K562 (cell line): ENCODE data around the gene MED20. TPM values are rescaled to one million over a fixed set of nuclear protein-coding genes. Genes with fewer than 3 reads are reported as not detected.

ENCODE experiments used
- BCL6 ChIP-seq: fragments of 250-450 bp; sonication (Bioruptor Pico); IDR thresholded peaks from 2 replicates; pipeline ENCODE4 v1.4.0; 2020
- CCNT2 ChIP-seq: IDR thresholded peaks from 2 replicates; pipeline ENCODE4 v1.6.1; 2011; ENCODE audit warnings: borderline replicate concordance, low read depth, mild to moderate bottlenecking, moderate library complexity, mixed read lengths, low read length; ENCODE audit not compliant: insufficient read length; ENCODE audit errors: extremely low read depth
- HEY1 ChIP-seq: fragments of 250-450 bp; sonication (Bioruptor Pico); IDR thresholded peaks from 2 replicates; pipeline ENCODE4 v1.5.0; 2020; ENCODE audit warnings: mild to moderate bottlenecking, moderate library complexity, borderline replicate concordance
- LCOR ChIP-seq: sonication (generic); formaldehyde crosslinking; IDR thresholded peaks from 2 replicates; pipeline ENCODE4 v1.8.0; 2022; ENCODE audit warnings: mild to moderate bottlenecking, missing genetic modification reagents
- MAZ ChIP-seq, 2 experiments: fragments of 450-650 bp in 1 of 2; sonication (generic) in 1 of 2; formaldehyde crosslinking; IDR thresholded peaks in 1 of 2; conservative IDR thresholded peaks in 1 of 2; 2 replicates each; pipeline versions ENCODE4 v1.4.0 to v1.5.0; 2020; ENCODE audit warnings: mild to moderate bottlenecking in 1 of 2, missing genetic modification reagents in 1 of 2
- MCM3 ChIP-seq: fragments of 450-650 bp; IDR thresholded peaks from 2 replicates; pipeline ENCODE4 v1.6.1; 2016
- MTF1 ChIP-seq: fragments of 250-450 bp; sonication (Bioruptor Pico); IDR thresholded peaks from 2 replicates; pipeline ENCODE4 v1.9.0; 2021; ENCODE audit warnings: moderate library complexity, mild to moderate bottlenecking, inconsistent platforms, borderline replicate concordance
- MXI1 ChIP-seq: IDR thresholded peaks from 2 replicates; pipeline ENCODE4 v1.6.1; 2011; ENCODE audit warnings: low read depth, mild to moderate bottlenecking, improper control_type of control experiment, low read length
- NUFIP1 ChIP-seq: fragments of 450-650 bp; IDR thresholded peaks from 2 replicates; pipeline ENCODE4 v1.6.1; 2018; ENCODE audit not compliant: partially characterized antibody
- POLR3A ChIP-seq: IDR thresholded peaks from 2 replicates; pipeline ENCODE4 v1.6.1; 2011; ENCODE audit warnings: borderline replicate concordance, mild to moderate bottlenecking, moderate library complexity; ENCODE audit not compliant: insufficient read length, insufficient read depth; ENCODE audit errors: extremely low read depth
- RBM39 ChIP-seq: fragments of 200-400 bp; formaldehyde crosslinking; optimal IDR thresholded peaks from 2 replicates; pipeline ENCODE3; 2018; ENCODE audit warnings: low read depth, low read length
- SMAD3 ChIP-seq: fragments of 450-650 bp; formaldehyde crosslinking; conservative IDR thresholded peaks from 2 replicates; pipeline ENCODE4 v1.4.0; 2020; ENCODE audit warnings: mild to moderate bottlenecking
- TARDBP ChIP-seq: fragments of 450-650 bp; IDR thresholded peaks from 2 replicates; pipeline ENCODE4 v1.6.1; 2016
- TSC22D4 ChIP-seq: fragments of 450-650 bp; IDR thresholded peaks from 2 replicates; pipeline ENCODE4 v1.6.1; 2016; ENCODE audit warnings: missing genetic modification characterization, missing biosample characterization, control low read depth
- ZBTB8A ChIP-seq: fragments of 450-650 bp; IDR thresholded peaks from 2 replicates; pipeline ENCODE4 v1.6.1; 2018; ENCODE audit warnings: mild to moderate bottlenecking, moderate library complexity; ENCODE audit not compliant: partially characterized antibody
- ZNF384 ChIP-seq: IDR thresholded peaks from 2 replicates; pipeline ENCODE4 v1.6.1; 2012; ENCODE audit warnings: low read depth, low read length, improper control_type of control experiment
- polyA plus RNA-seq, 8 experiments: library from polyadenylated mRNA; depleted of rRNA in 4 of 8; stranded (reverse) in 5 of 8; unstranded in 3 of 8; fragments of >200 nt; fragmentation: Nextera tagmentation in 2 of 8; fragmentation: Illumina TruSeq in 1 of 8; extraction: Ambion mirVana in 2 of 8; extraction: Trizol in 1 of 8; gene quantifications; 2 replicates each; pipeline versions ENCODE4 v1.2.1 to v1.2.3, GENCODE V29; 2011 to 2014; ENCODE audit warnings: inconsistent platforms in 1 of 8, missing spikeins in 1 of 8
- total RNA-seq, 7 experiments: library from RNA; depleted of rRNA in 6 of 7; stranded (reverse); fragments of >200 nt in 6 of 7; fragmentation: Illumina TruSeq in 2 of 7; extraction: Trizol in 2 of 7; gene quantifications; 2 replicates each; pipeline versions ENCODE4 v1.2.1 to v1.2.3, GENCODE V29; 2011 to 2021; ENCODE audit warnings: low replicate concordance in 1 of 7
- TF ChIP-seq, protein P1 (sequence below): fragments of 450-650 bp; IDR thresholded peaks from 2 replicates; pipeline ENCODE4 v1.6.1; 2016; ENCODE audit warnings: antibody characterized with exemption
- TF ChIP-seq, protein P2 (sequence below), 2 experiments: fragments of 450-650 bp; IDR thresholded peaks; 2 replicates each; pipeline ENCODE4 v1.6.1; 2018; ENCODE audit warnings: mild to moderate bottlenecking in 2 of 2, low read depth in 1 of 2; ENCODE audit not compliant: partially characterized antibody in 2 of 2
- TF ChIP-seq, protein P3 (sequence below): fragments of 450-650 bp; IDR thresholded peaks from 2 replicates; pipeline ENCODE4 v1.6.1; 2017; ENCODE audit warnings: antibody characterized with exemption, mild to moderate bottlenecking

MED20 gene
- total and polyA plus RNA-seq, 9 of the 15 experiments (the other 6 are each of a cell fraction or from before 2014, with no cell fraction given), result 27.3 to 80.9 (median 46.0) TPM

DNA sequence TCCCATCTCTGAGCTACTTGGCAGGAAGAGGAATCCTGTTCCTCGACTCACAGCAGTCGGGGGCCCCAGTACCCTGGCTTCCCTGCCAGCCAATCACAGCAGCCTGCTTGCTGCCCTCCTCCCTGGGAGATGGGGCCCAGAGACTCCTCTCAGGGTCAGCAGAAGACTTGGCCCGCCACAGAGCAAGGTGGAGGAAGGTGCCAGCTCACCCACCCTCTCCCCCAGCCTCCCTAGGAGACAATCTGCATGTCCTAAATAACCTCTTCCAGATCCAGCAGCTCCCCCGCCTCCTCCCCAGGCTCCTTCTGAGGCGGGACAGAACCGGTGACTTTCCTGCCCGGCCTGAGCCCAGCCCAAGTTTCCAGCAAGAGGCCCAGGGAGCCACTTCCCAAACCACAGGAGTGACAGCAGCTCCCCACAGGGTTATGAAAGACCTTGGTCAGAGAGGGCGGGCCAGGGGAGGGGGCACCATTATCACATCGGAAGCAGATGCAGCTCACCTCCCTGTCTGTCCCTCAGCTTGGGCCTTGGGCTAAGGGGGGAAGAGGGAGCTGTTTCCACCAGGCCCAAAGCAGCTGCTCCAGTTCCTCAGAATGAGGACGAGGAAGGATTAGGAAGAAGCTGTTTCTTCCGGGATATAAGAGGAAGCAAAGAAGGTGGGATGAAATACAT lies 18.4 kb upstream of the MED20 start (continued):
- TF ChIP-seq RBM39, result no peak
- TF ChIP-seq, protein P1, sequence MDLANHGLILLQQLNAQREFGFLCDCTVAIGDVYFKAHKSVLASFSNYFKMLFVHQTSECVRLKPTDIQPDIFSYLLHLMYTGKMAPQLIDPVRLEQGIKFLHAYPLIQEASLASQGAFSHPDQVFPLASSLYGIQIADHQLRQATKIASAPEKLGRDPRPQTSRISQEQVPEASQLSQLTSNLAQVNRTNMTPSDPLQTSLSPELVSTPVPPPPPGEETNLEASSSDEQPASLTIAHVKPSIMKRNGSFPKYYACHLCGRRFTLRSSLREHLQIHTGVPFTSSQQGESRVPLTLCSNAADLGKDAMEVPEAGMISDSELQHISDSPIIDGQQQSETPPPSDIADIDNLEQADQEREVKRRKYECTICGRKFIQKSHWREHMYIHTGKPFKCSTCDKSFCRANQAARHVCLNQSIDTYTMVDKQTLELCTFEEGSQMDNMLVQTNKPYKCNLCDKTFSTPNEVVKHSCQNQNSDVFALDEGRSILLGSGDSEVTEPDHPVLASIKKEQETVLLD, result peak; percentile 54; the same call in 1 of the 2 replicates
- no peak for TF ChIP-seq ZBTB8A
- no peak for TF ChIP-seq POLR3A
- TF ChIP-seq MCM3, result no peak
- TF ChIP-seq TARDBP, result no peak
- peak; percentile 90 to 94 for TF ChIP-seq MAZ (CRISPR knock-in tag; conservative IDR thresholded peaks at IDR 0.05 in 1 of 2, IDR thresholded peaks at IDR 0.05 in 1 of 2)
- TF ChIP-seq SMAD3 (CRISPR knock-in tag), result 0 out of 2 replicates have a peak, but pooled peaks have one; percentile 36
- no peak for TF ChIP-seq HEY1 (CRISPR knock-in tag)
- TF ChIP-seq, protein P2, sequence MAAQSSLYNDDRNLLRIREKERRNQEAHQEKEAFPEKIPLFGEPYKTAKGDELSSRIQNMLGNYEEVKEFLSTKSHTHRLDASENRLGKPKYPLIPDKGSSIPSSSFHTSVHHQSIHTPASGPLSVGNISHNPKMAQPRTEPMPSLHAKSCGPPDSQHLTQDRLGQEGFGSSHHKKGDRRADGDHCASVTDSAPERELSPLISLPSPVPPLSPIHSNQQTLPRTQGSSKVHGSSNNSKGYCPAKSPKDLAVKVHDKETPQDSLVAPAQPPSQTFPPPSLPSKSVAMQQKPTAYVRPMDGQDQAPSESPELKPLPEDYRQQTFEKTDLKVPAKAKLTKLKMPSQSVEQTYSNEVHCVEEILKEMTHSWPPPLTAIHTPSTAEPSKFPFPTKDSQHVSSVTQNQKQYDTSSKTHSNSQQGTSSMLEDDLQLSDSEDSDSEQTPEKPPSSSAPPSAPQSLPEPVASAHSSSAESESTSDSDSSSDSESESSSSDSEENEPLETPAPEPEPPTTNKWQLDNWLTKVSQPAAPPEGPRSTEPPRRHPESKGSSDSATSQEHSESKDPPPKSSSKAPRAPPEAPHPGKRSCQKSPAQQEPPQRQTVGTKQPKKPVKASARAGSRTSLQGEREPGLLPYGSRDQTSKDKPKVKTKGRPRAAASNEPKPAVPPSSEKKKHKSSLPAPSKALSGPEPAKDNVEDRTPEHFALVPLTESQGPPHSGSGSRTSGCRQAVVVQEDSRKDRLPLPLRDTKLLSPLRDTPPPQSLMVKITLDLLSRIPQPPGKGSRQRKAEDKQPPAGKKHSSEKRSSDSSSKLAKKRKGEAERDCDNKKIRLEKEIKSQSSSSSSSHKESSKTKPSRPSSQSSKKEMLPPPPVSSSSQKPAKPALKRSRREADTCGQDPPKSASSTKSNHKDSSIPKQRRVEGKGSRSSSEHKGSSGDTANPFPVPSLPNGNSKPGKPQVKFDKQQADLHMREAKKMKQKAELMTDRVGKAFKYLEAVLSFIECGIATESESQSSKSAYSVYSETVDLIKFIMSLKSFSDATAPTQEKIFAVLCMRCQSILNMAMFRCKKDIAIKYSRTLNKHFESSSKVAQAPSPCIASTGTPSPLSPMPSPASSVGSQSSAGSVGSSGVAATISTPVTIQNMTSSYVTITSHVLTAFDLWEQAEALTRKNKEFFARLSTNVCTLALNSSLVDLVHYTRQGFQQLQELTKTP (IDR thresholded peaks at IDR 0.05; ENCODE audit: low read depth in 1 of 2, partially characterized antibody in 2 of 2), result no peak
- TF ChIP-seq MTF1, result no peak
- TF ChIP-seq CCNT2, result no peak
- TF ChIP-seq NUFIP1, result no peak
- TF ChIP-seq ZNF384, result no peak
- no peak for TF ChIP-seq LCOR (CRISPR knock-in tag)
- TF ChIP-seq MXI1, result no peak
- TF ChIP-seq TSC22D4 (tag), result no peak
- TF ChIP-seq, protein P3, sequence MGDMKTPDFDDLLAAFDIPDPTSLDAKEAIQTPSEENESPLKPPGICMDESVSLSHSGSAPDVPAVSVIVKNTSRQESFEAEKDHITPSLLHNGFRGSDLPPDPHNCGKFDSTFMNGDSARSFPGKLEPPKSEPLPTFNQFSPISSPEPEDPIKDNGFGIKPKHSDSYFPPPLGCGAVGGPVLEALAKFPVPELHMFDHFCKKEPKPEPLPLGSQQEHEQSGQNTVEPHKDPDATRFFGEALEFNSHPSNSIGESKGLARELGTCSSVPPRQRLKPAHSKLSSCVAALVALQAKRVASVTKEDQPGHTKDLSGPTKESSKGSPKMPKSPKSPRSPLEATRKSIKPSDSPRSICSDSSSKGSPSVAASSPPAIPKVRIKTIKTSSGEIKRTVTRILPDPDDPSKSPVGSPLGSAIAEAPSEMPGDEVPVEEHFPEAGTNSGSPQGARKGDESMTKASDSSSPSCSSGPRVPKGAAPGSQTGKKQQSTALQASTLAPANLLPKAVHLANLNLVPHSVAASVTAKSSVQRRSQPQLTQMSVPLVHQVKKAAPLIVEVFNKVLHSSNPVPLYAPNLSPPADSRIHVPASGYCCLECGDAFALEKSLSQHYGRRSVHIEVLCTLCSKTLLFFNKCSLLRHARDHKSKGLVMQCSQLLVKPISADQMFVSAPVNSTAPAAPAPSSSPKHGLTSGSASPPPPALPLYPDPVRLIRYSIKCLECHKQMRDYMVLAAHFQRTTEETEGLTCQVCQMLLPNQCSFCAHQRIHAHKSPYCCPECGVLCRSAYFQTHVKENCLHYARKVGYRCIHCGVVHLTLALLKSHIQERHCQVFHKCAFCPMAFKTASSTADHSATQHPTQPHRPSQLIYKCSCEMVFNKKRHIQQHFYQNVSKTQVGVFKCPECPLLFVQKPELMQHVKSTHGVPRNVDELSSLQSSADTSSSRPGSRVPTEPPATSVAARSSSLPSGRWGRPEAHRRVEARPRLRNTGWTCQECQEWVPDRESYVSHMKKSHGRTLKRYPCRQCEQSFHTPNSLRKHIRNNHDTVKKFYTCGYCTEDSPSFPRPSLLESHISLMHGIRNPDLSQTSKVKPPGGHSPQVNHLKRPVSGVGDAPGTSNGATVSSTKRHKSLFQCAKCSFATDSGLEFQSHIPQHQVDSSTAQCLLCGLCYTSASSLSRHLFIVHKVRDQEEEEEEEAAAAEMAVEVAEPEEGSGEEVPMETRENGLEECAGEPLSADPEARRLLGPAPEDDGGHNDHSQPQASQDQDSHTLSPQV, result peak; percentile 82
- TF ChIP-seq BCL6 (CRISPR knock-in tag), result no peak
